Measurements from ENCODE around the gene PDZD2.

DNA sequence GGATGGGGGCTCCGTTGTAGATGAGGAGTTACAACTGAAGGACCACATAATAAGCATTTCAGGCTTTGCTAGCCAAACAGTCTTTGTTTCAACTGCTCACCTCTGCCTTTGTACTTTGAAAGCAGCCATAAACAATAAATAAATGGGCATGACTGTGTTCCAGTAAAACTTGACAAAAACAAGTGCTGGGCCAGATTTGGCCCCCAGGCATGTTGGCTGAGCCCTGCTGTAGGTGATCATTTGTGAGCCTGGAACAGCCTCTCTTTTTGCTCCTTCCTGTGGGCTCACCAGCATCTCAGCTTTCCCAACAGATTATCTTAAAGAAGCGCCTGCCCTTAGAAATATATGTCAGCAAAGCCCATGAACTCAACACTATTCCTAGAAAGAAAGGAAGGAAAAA is 385.8 kb downstream of the PDZD2 start:
- TF ChIP-seq RAD21 (IDR thresholded peaks at IDR 0.05; ENCODE audit: low read depth) (no peak), ELF1 (IDR thresholded peaks at IDR 0.05; ENCODE audit: borderline replicate concordance, low read depth) (no peak), POLR2A (IDR thresholded peaks at IDR 0.05; ENCODE audit: borderline replicate concordance, extremely low read depth, insufficient read depth, insufficient read length) (no peak), POLR2AphosphoS5 (IDR thresholded peaks at IDR 0.05; ENCODE audit: low read depth, low read length) (no peak), EZH2 (IDR thresholded peaks at IDR 0.05) (no peak), JUND (IDR thresholded peaks at IDR 0.05) (no peak)
- TF ChIP-seq, protein P1, sequence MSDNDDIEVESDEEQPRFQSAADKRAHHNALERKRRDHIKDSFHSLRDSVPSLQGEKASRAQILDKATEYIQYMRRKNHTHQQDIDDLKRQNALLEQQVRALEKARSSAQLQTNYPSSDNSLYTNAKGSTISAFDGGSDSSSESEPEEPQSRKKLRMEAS (IDR thresholded peaks at IDR 0.05) = no peak
- TF ChIP-seq, protein P2, sequence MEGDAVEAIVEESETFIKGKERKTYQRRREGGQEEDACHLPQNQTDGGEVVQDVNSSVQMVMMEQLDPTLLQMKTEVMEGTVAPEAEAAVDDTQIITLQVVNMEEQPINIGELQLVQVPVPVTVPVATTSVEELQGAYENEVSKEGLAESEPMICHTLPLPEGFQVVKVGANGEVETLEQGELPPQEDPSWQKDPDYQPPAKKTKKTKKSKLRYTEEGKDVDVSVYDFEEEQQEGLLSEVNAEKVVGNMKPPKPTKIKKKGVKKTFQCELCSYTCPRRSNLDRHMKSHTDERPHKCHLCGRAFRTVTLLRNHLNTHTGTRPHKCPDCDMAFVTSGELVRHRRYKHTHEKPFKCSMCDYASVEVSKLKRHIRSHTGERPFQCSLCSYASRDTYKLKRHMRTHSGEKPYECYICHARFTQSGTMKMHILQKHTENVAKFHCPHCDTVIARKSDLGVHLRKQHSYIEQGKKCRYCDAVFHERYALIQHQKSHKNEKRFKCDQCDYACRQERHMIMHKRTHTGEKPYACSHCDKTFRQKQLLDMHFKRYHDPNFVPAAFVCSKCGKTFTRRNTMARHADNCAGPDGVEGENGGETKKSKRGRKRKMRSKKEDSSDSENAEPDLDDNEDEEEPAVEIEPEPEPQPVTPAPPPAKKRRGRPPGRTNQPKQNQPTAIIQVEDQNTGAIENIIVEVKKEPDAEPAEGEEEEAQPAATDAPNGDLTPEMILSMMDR (IDR thresholded peaks at IDR 0.05 in 2 of 3, conservative IDR thresholded peaks at IDR 0.05 in 1 of 3; ENCODE audit: borderline replicate concordance in 1 of 3, insufficient read depth in 1 of 3, low read depth in 2 of 3, low read length in 2 of 3) = no peak
